GM12801 (cell line): ENCODE results near the gene HOXA13.

Experiments
- TF ChIP-seq, protein P1 (sequence below): IDR thresholded peaks from one replicate; pipeline ENCODE4 v1.5.1; 2011; ENCODE audit warnings: control low read depth; ENCODE audit not compliant: insufficient read length; ENCODE audit errors: extremely low read depth

The HOXA13 gene

DNA sequence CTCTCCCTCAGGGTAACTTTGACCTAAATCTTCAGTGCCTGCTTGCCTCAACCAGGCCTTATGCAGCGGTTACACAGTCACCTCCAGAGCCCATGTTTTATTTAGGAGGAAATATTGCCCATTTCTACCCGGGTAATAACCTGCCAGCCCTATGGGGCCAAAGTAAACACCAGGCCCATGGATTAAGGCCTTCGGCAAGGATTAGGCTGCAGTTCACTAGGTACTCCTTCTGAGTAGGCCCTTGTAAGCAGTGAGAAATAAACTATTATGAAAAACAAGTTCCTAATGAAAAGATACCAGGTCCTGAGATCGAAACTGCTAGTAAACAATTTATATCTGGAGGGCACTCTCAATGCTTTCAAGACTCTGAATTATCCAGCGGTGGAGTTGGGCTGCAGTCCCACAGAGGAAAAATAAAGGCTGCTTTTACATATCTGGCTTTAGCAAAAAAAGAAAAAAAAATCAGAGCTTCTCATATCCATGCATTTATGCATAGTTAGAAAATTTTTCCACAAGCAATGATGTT lies 22.0 kb downstream of the HOXA13 start:
- TF ChIP-seq, protein P1, sequence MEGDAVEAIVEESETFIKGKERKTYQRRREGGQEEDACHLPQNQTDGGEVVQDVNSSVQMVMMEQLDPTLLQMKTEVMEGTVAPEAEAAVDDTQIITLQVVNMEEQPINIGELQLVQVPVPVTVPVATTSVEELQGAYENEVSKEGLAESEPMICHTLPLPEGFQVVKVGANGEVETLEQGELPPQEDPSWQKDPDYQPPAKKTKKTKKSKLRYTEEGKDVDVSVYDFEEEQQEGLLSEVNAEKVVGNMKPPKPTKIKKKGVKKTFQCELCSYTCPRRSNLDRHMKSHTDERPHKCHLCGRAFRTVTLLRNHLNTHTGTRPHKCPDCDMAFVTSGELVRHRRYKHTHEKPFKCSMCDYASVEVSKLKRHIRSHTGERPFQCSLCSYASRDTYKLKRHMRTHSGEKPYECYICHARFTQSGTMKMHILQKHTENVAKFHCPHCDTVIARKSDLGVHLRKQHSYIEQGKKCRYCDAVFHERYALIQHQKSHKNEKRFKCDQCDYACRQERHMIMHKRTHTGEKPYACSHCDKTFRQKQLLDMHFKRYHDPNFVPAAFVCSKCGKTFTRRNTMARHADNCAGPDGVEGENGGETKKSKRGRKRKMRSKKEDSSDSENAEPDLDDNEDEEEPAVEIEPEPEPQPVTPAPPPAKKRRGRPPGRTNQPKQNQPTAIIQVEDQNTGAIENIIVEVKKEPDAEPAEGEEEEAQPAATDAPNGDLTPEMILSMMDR, result no peak

DNA sequence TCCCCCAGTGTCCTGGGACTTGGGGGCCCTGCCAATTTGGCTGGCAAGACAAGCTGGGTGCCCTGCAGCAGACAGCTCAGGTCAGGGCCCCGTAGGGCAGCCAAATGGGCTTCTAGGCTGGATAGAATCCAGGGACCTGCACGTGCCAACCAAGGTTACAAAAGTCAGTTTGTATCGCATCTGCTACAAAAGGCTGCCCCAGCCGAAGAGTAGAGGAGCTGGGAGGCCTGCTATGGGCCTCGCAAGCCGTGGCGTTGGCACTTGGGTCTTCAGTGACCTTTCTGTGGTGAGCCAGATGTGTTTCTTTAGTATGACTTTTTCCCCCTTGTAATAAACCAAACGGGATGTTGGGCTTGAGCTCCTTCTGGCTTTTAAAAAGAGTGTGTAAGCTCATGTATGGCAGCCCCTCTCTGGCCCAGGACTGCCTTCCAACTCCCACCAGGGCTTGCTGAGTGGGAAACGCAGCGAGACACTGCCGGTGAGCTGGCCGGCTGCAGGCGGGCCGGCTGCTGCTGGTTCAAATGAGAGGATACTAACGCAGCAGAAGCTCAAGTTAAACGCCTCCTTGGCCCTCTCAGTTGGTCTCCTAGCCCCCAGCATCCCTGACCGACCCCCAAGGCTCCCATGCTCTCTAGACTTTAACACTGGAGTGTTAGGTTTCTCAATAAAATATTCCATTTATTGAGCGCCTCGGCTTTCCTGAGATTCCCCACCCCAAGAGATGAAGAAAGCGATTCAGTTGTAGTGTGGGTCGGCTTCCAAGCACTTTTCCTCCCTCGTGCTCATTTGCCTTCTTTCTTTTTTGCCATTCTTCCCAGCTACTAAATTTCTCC lies 22.7 kb downstream of the HOXA13 start:
- TF ChIP-seq, protein P1, result no peak

DNA sequence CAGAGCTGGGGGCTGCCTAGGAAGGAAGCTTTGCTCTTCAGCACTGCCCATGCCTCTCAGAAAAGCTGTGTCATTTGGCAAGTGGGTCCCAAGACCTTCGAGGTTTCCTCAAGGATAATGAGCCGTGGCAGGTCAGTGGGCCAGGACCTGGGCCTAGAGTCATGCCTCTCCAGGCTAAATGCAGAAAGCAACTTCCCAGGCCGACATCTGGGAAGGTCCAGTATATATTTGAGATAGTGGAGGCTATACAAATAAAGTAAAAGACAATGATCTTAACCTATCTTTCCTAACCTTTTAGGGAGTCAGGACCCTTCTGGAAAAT lies 23.4 kb downstream of the HOXA13 start:
- TF ChIP-seq, protein P1, result no peak

DNA sequence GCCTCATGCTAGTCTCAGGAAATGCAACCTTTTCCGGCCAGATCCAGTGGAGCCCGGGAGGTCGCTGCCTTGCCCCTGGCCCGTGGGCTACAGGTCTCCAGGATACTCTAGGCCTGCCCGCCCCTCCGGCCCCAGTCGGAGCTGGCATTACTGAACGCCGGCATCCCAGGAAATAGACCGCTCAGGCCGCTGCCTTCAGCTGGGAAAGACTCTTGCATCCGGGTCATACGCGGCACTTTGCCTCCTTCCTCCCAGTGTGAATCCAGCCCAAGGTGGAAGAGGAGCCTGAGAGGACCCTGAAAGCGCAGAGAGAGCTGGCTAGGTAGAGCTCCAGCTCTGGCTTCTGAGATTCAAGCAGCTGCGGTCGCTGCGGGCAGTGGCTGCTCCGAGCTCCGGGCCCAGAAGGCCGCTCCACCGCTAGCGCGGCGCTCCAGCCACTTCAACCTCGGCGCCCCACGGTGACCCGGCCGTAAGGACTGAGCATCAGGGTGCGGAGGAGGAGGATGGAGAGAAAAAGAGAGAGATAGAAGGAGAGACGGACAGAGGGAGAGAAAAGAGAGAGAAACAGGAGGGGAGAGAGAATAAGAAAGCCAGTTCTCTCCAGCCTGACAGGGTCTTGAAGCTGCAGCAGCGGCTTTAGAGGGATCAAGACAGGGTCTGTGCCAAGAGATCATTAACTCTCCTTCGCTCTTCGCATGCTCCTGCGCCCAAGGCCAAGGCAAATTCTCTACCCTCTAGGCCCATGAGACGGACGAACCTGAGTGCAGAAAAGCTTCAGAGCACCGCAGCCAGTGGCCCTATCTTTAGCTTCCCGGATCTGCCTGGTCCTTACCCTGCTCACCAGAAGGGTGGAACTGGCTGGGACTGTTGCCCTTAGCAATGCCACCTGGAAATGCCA lies 24.0 kb downstream of the HOXA13 start:
- TF ChIP-seq, protein P1, result no peak

DNA sequence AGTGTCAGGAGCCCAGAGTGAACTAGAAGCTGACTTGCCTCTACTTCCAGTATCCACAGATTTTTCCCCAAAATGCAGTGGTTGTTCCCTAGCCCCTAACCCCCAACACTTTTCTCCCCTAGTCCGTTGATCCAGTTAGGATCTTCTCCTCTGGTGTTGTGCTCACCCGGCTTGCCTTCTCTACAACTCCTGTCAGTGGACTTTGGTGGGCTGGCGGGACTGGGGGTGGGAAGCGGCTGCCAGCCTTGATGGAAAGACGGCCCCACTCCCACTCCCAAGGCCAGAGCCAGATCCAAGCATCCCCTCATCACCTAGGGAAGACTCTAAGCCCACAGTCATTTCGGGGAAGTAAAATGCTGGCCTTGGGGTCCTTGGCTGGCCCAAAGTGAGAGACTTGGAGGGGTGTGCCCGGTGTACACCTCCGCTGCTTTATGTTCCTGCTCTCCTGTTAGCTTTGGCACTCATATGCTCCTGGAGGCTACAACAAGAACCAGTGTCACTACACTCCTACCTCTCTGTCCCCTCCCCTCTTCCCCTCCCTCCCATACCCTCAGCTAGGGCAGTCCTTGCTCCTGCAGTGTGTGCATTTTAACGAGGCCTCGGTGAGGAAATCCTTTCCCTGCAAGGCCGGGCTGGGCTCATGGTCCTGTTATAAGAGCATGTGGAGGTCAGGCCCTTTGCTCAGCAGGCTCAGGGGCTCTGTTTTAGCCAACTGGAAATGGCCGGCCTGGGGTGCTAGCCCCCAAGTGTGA lies 24.8 kb downstream of the HOXA13 start:
- TF ChIP-seq, protein P1, result no peak

DNA sequence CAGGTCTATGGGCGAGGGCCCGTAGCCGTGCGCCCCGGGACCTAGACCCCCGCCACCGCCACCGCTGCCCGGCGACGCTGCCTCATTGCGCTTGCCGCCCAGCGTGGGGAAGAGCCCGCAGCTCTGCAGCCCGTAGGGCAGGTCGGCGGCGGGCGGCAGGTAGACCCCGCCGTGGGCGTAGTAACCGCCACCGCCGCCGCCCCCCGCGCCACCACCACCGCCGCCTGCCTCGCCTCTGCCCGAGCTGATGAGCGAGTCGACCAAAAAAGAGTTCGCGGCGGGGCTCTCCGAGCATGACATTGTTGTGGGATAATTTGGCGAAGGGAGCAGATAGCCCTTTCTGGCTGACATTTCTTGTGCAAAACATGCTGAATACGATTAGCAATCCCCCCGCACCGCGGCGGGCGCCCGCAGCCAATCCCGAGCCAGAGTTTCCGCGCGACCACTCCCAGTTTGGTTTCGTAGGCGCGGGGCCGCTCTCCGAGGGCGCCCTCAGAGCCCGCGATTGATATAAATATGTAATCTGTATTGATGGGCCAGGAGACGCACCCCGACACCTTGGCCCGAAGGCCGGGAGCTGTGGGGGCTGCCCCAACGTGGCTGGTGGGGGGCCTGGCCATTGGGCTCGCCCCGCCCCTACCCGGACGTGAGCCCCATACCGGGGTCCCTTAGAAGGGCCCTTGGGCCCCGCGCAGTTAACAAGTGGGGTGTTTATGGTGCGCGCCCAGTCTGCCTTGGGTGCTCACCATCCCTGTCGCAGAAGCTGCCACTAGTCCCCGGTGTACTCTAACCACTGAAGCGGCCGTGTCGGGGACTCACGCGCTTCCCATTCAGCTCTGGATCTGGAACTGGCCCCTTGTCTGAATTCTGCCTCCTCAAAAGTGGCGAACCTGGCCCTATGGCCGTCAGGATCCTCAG lies 25.7 kb downstream of the HOXA13 start, which contains the start of gene HOXA10:
Gene HOXA10 (minus strand): TSS at position 365 of the 918 bp plus-strand sequence. CDS start 14 bp downstream, at position 351.
- TF ChIP-seq, protein P1, result no peak
